HK-2 (cell line): ENCODE data around the gene CBLIF.
"Not testable (repeated sequence)": the region's sequence is repeated elsewhere in the genome, so short reads cannot be mapped to it uniquely, and the experiment has no call there.

Experiments used
- DNase-seq: peaks from one replicate; pipeline ENCODE4 v3.0.0-alpha.2; 2018; ENCODE audit not compliant: unreplicated experiment

Gene CBLIF

GRCh38 chr11:59845399-59845798, at the start of gene CBLIF:
Gene CBLIF (minus strand): TSS chr11:59845499. CDS start chr11:59845453, 46 bp downstream.
- DNase-seq: no peak

GRCh38 chr11:59894616-59895015, 49.3 kb upstream of the CBLIF start:
- DNase-seq: no peak

- no peak for DNase-seq
These were observed 46.5 kb upstream of the CBLIF start for GRCh38 chr11:59891781-59892181.

- not testable (repeated sequence) for DNase-seq
These were observed 41.9 kb upstream of the CBLIF start for GRCh38 chr11:59887156-59887555.

- no peak for DNase-seq
These were observed 38.3 kb upstream of the CBLIF start for GRCh38 chr11:59883597-59883996.

GRCh38 chr11:59879567-59879966, 34.3 kb upstream of the CBLIF start:
- DNase-seq: no peak

- no peak for DNase-seq
These were observed 33.3 kb upstream of the CBLIF start, which contains the start of gene OOSP3 for GRCh38 chr11:59878575-59878974. Gene OOSP3 (plus strand): TSS chr11:59878782. CDS start chr11:59878809, 27 bp downstream.

- DNase-seq: no peak
These were observed 32.5 kb upstream of the CBLIF start for GRCh38 chr11:59877784-59878183.

GRCh38 chr11:59877325-59877724, 32.0 kb upstream of the CBLIF start:
- no peak for DNase-seq

- no peak for DNase-seq
These were observed 30.7 kb upstream of the CBLIF start for GRCh38 chr11:59875856-59876519.

GRCh38 chr11:59872076-59872475, 26.8 kb upstream of the CBLIF start:
- DNase-seq: no peak

GRCh38 chr11:59867946-59868345, 22.6 kb upstream of the CBLIF start:
- no peak for DNase-seq

GRCh38 chr11:59866836-59867235, 21.5 kb upstream of the CBLIF start:
- no peak for DNase-seq

GRCh38 chr11:59866397-59866796, 21.1 kb upstream of the CBLIF start, which contains the start of gene TCN1:
Gene TCN1 (minus strand): TSS chr11:59866487. CDS start chr11:59866470, 17 bp downstream.
- no peak for DNase-seq

GRCh38 chr11:59865031-59865430, 19.7 kb upstream of the CBLIF start:
- no peak for DNase-seq

GRCh38 chr11:59862252-59862651, 17.0 kb upstream of the CBLIF start:
- DNase-seq: no peak

GRCh38 chr11:59859673-59860072, 14.4 kb upstream of the CBLIF start:
- no peak for DNase-seq

- DNase-seq: no peak
These were observed 12.4 kb upstream of the CBLIF start for GRCh38 chr11:59857439-59858434.

GRCh38 chr11:59854871-59855270, 9.6 kb upstream of the CBLIF start:
- DNase-seq: no peak

GRCh38 chr11:59851416-59851815, 6.1 kb upstream of the CBLIF start:
- DNase-seq: not testable (repeated sequence)

- not testable (repeated sequence) for DNase-seq
These were observed 4.3 kb upstream of the CBLIF start for GRCh38 chr11:59849551-59849950.

- peak; percentile 13 for DNase-seq
These were observed 3.8 kb upstream of the CBLIF start for GRCh38 chr11:59849129-59849528.

GRCh38 chr11:59848439-59848838, 3.1 kb upstream of the CBLIF start:
- DNase-seq: not testable (repeated sequence)
